GM23338 (cell line): ENCODE measurements around the gene EYA2. TPM values are rescaled to one million over a fixed set of nuclear protein-coding genes. Genes with fewer than 3 reads are reported as not detected.

Experiments
- ATAC-seq: fragments of 200-7000 bp; cut with Tn5 transposase; 3 replicates; pipeline ENCODE4 v1.9.1; 2020
- DNase-seq: peaks from one replicate; pipeline ENCODE4 v3.0.0-alpha.2; 2015; ENCODE audit warnings: low spot score
- H2AFZ ChIP-seq: fragments of 200-600 bp; sonication (generic); 2 replicates; pipeline ENCODE4 v1.8.0; 2016; ENCODE audit warnings: antibody characterized with exemption, mild to moderate bottlenecking, moderate library complexity
- H3F3A ChIP-seq: fragments of 200-600 bp; sonication (generic); replicated peaks from 2 replicates; pipeline ENCODE4 v1.8.0; 2017; ENCODE audit warnings: antibody characterized with exemption, mixed run types, low read depth
- H3K27ac ChIP-seq: fragments of 200-600 bp; sonication (generic); 2 replicates; pipeline ENCODE4 v1.6.1; 2016; ENCODE audit warnings: low read depth
- H3K27me3 ChIP-seq: fragments of 200-600 bp; sonication (generic); 2 replicates; pipeline ENCODE4 v1.8.0; 2016; ENCODE audit warnings: mild to moderate bottlenecking, mixed run types, moderate library complexity; ENCODE audit not compliant: insufficient read depth
- H3K36me3 ChIP-seq: fragments of 200-600 bp; sonication (generic); 2 replicates; pipeline ENCODE4 v1.8.0; 2016; ENCODE audit warnings: mild to moderate bottlenecking; ENCODE audit not compliant: insufficient read depth
- H3K4me1 ChIP-seq: fragments of 200-600 bp; sonication (generic); 2 replicates; pipeline ENCODE4 v1.8.0; 2016; ENCODE audit warnings: mild to moderate bottlenecking, moderate library complexity; ENCODE audit not compliant: insufficient read depth
- H3K4me2 ChIP-seq: fragments of 200-600 bp; sonication (generic); 2 replicates; pipeline ENCODE4 v1.7.1; 2017; ENCODE audit warnings: mixed run types
- H3K4me3 ChIP-seq: fragments of 200-600 bp; sonication (generic); 2 replicates; pipeline ENCODE4 v1.6.1; 2016; ENCODE audit warnings: mixed run types
- H3K79me2 ChIP-seq: fragments of 200-600 bp; sonication (generic); replicated peaks from 2 replicates; pipeline ENCODE4 v1.8.0; 2017; ENCODE audit warnings: mild to moderate bottlenecking; ENCODE audit not compliant: insufficient read depth
- H3K9me2 ChIP-seq: fragments of 200-600 bp; sonication (generic); 2 replicates; pipeline ENCODE4 v1.8.0; 2017; ENCODE audit not compliant: insufficient read depth
- H4K20me1 ChIP-seq: fragments of 200-600 bp; sonication (generic); replicated peaks from 2 replicates; pipeline ENCODE4 v1.8.0; 2017; ENCODE audit warnings: mild to moderate bottlenecking; ENCODE audit not compliant: insufficient read depth
- H3K27ac Mint-ChIP-seq: 2 replicates; pipeline ENCODE4 v1.8.0; 2020; ENCODE audit warnings: inconsistent platforms, mild to moderate bottlenecking, moderate library complexity, mixed read lengths
- H3K27me3 Mint-ChIP-seq: 3 replicates; pipeline ENCODE4 v1.8.0; 2022; ENCODE audit warnings: low read depth, mild to moderate bottlenecking, moderate library complexity, mixed read lengths, inconsistent platforms; ENCODE audit not compliant: insufficient read depth, poor library complexity
- H3K36me3 Mint-ChIP-seq: 3 replicates; pipeline ENCODE4 v1.8.0; 2021; ENCODE audit warnings: low read depth, mild to moderate bottlenecking, inconsistent platforms, moderate library complexity, mixed read lengths
- H3K4me1 Mint-ChIP-seq: 3 replicates; pipeline ENCODE4 v1.8.0; 2020; ENCODE audit warnings: mild to moderate bottlenecking, inconsistent platforms, mixed read lengths
- H3K4me3 Mint-ChIP-seq: 3 replicates; pipeline ENCODE4 v1.8.0; 2021; ENCODE audit warnings: moderate library complexity, mild to moderate bottlenecking, inconsistent platforms, mixed read lengths
- H3K9me3 Mint-ChIP-seq: 3 replicates; pipeline ENCODE4 v1.8.0; 2020; ENCODE audit warnings: moderate library complexity, mild to moderate bottlenecking, inconsistent platforms, mixed read lengths
- CREB1 ChIP-seq: fragments of 250-450 bp; sonication (Bioruptor Pico); IDR thresholded peaks from 2 replicates; pipeline ENCODE4 v1.5.0; 2020; ENCODE audit warnings: low read depth, mild to moderate bottlenecking, moderate library complexity
- CTCF ChIP-seq, 2 experiments: fragments of 200-600 bp in 1 of 2; sonication (generic) in 1 of 2; conservative IDR thresholded peaks; 2 replicates each; pipeline versions ENCODE4 v1.5.1 to v1.6.1; 2016 to 2017; ENCODE audit warnings: antibody characterized with exemption in 2 of 2, low read depth in 2 of 2, mild to moderate bottlenecking in 2 of 2, moderate library complexity in 1 of 2
- EZH2 ChIP-seq: fragments of 200-600 bp; sonication (generic); IDR thresholded peaks from one replicate; pipeline ENCODE4 v1.8.0; 2017; ENCODE audit warnings: antibody characterized with exemption, mild to moderate bottlenecking, low read depth; ENCODE audit not compliant: unreplicated experiment
- EZH2phosphoT487 ChIP-seq: fragments of 200-600 bp; sonication (generic); IDR thresholded peaks from one replicate; pipeline ENCODE4 v1.8.1; 2018; ENCODE audit warnings: antibody characterized with exemption; ENCODE audit not compliant: unreplicated experiment
- NANOG ChIP-seq: IDR thresholded peaks from 2 replicates; pipeline ENCODE4 v1.6.1; 2016; ENCODE audit warnings: antibody characterized with exemption, borderline replicate concordance
- POLR2AphosphoS5 ChIP-seq: IDR thresholded peaks from 2 replicates; pipeline ENCODE4 v1.6.1; 2016; ENCODE audit warnings: antibody characterized with exemption, low read depth
- REST ChIP-seq: IDR thresholded peaks from one replicate; pipeline ENCODE4 v1.6.1; 2018; ENCODE audit warnings: antibody characterized with exemption; ENCODE audit not compliant: unreplicated experiment
- STAT1 ChIP-seq: IDR thresholded peaks from one replicate; pipeline ENCODE4 v1.6.1; 2016; ENCODE audit warnings: antibody characterized with exemption; ENCODE audit not compliant: unreplicated experiment
- ZNF114 ChIP-seq: fragments of 250-450 bp; sonication (Bioruptor Pico); IDR thresholded peaks from 2 replicates; pipeline ENCODE4 v1.5.0; 2020; ENCODE audit warnings: mild to moderate bottlenecking, moderate library complexity
- ZNF462 ChIP-seq: fragments of 250-450 bp; sonication (Bioruptor Pico); IDR thresholded peaks from 2 replicates; pipeline ENCODE4 v1.5.0; 2020; ENCODE audit warnings: mild to moderate bottlenecking, moderate library complexity
- polyA plus RNA-seq: library from polyadenylated mRNA; unstranded; fragments of >200 nt; fragmentation: Nextera tagmentation; extraction: Ambion mirVana; gene quantifications from 2 replicates; pipeline ENCODE4 v1.2.1, GENCODE V29; 2016
- total RNA-seq: library from RNA; depleted of rRNA; stranded (reverse); fragments of >200 nt; shearing (Covaris generic); gene quantifications from 2 replicates; pipeline ENCODE4 v1.2.3, GENCODE V29; 2014

The EYA2 gene
- total and polyA plus RNA-seq, 2 experiments from 2014 or later, result 0.50 to 0.56 TPM

GRCh38 chr20:46946796-46947195 lies 52.2 kb downstream of the EYA2 start (continued):
- TF ChIP-seq ZNF462, result no peak
- TF ChIP-seq POLR2AphosphoS5, result no peak
- TF ChIP-seq CREB1 (CRISPR knock-in tag), result no peak

GRCh38 chr20:46948081-46948480 lies 53.4 kb downstream of the EYA2 start:
- H3K36me3 Mint-ChIP-seq, result no peaks in the 10 kb centered on the region
- Histone ChIP-seq H3F3A (no peaks in the 10 kb centered on the region), H2AFZ (no peak overlapping the region), H4K20me1 (no peaks in the 10 kb centered on the region), H3K79me2 (no peaks in the 10 kb centered on the region), H3K4me1 (no peaks in the 10 kb centered on the region), H3K27ac (no peak overlapping the region), H3K4me3 (no peak overlapping the region), H3K9me2 (0 out of 2 replicates have a peak, but pooled peaks cover 1% of the 10 kb centered on the region), H3K4me2 (no peak overlapping the region), H3K27me3 (no peaks in the 10 kb centered on the region), H3K36me3 (no peaks in the 10 kb centered on the region)
- DNase-seq (no peak), ATAC-seq (no peak)
- H3K27ac Mint-ChIP-seq, result no peak overlapping the region
- TF ChIP-seq STAT1, result no peak
- TF ChIP-seq CREB1 (CRISPR knock-in tag), result no peak
- TF ChIP-seq NANOG, result no peak
- no peak for TF ChIP-seq POLR2AphosphoS5
- TF ChIP-seq CTCF (conservative IDR thresholded peaks at IDR 0.05; ENCODE audit: low read depth in 2 of 2), result no peak
- TF ChIP-seq ZNF114 (CRISPR knock-in tag), result no peak
- TF ChIP-seq EZH2, result no peak
- no peak for TF ChIP-seq EZH2phosphoT487
- no peak for TF ChIP-seq REST
- peaks cover 14% of the 10 kb centered on the region for H3K4me1 Mint-ChIP-seq
- H3K27me3 Mint-ChIP-seq, result no peaks in the 10 kb centered on the region
- H3K9me3 Mint-ChIP-seq, result no peaks in the 10 kb centered on the region
- H3K4me3 Mint-ChIP-seq, result no peak overlapping the region
